Activated CD4-positive, alpha-beta T cell treated with anti-CD3 and anti-CD28 coated beads, Interleukin-10, Interleukin-2, amounts not matched to agents 100 ng/mL and 50 ng/mL, durations not matched to agents 16 hours and 8 hours (primary cell): ENCODE data around the gene ERVK3-1.
"Not testable (repeated sequence)": the region's sequence is repeated elsewhere in the genome, so short reads cannot be mapped to it uniquely, and the experiment has no call there.

Source experiments
- DNase-seq: peaks from one replicate; pipeline ENCODE4 v3.0.0-alpha.2; 2020

Gene ERVK3-1

DNA sequence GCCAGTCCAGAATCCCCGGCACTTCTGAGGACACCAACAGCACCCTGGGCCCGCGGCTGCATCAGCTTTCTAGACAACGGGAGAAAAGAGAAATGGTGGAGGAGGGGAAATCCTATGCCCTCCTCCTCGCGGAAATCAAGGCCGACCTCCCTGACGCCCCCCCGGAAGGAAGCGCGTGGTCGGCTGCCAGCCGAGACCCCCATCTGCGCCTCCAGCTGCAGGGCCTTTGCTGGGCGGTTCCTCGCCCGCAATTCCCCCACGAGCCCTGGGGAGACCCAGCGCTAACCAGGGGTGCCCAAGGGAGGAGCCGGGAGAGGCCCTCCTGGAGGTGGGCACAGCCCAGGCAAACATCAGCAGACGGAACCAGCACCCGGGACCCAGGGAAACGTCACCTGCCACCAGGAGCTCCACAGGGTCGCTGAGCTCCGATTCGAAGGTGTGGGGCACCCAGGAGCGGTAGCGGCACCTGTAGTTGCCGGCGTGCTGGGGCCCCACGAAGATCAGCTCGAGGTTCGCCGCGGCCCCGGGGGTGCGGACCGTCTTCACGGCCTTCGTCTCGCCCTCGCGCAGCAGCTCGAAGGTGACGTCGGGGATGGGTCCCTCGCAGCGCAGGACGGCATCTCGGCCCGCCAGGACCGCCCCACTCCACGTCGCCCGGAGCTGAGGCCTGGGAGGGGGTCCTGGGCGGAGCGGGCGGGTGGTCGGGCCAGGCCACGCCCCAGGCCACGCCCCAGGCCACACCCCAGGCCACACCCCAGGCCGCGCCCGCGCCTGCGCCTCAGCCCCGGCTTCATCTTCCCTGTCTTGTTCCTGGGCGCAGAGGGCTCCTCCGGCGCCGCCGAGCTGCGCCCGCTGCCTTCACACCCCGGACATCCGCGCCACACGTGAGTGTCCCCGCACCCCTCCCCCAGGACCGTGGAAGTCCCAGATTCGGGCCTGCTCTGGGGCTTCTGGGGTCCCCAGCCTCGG is 42.1 kb downstream of the ERVK3-1 start:
- peak; percentile 83 for DNase-seq

DNA sequence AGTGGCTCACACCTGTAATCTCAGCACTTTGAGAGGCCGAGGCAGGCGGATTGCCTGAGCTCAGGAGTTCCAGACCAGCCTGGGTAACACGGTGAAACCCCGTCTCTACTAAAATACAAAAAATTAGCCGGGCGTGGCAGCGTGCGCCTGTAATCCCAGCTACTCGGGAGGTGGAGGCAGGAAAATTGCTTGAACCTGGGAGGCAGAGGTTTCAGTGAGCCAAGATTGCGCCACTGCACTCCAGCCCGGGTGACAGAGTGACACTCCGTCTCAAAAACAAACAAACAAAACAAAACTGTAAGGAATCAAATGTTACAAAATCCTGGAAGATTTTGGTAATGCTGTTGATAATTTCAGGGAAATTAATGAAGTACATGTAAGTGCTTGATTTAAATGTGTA is 42.9 kb downstream of the ERVK3-1 start:
- not testable (repeated sequence) for DNase-seq

DNA sequence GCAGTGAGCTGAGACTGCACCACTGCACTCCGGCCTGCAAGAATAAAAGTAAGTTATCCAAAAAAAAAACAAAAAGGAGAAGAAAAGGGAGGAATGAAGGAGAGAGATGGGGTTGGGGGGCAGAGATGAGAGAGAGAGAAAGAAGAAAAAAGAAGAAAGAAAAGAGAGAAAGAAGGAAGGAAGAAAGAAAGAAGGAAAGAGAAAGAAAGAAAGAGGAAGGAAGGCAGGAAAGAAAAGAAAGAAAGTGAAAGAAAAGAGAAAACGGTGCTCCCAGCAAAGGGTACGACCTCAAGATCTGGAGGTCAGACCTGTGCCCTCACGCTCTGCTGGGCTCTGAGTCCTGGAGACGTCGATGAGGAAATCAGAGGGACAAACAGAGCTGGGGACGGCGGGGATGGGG is 44.4 kb downstream of the ERVK3-1 start:
- no peak for DNase-seq

DNA sequence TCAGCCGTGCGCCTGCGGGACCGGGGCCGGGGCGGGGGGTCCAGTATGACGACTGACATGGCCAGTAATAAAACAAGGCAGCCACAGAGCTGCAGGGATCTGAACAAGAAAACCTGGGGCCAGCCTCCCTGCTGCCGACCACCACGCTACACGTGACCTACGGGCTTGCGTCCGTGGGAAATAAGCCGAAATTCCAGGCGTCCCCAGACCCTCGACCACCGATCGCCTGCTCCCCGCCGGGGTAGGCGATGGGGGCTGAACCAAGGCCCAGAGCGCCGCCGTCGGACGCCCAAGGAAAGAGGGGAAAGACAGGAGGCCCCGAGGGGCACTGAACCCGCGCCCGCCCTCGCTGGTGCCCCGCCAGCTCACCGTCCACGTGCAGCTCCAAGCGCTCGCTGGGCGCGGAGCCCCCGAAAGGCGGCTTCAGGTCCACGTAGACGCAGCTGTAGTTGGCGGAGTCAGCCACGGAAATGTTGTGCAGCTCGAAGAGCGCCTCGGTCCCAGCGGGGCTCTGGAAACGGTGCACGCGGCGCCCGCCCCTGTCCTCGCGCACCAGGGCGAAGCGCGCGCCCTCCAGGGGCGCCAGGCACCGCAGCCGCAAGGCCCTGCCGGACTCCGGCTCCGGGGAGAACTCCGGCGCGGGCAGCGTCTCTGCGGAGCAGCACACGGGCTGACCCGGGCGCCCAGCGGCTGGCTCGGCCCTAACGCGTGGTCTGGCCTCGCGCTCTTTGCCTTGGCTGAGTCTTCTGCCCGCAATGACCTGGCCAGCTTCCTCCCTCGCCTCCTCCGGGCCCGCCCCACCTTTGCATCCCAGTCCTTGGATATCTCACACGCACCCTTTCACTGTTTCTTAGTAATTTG is 45.1 kb downstream of the ERVK3-1 start:
- DNase-seq = no peak

DNA sequence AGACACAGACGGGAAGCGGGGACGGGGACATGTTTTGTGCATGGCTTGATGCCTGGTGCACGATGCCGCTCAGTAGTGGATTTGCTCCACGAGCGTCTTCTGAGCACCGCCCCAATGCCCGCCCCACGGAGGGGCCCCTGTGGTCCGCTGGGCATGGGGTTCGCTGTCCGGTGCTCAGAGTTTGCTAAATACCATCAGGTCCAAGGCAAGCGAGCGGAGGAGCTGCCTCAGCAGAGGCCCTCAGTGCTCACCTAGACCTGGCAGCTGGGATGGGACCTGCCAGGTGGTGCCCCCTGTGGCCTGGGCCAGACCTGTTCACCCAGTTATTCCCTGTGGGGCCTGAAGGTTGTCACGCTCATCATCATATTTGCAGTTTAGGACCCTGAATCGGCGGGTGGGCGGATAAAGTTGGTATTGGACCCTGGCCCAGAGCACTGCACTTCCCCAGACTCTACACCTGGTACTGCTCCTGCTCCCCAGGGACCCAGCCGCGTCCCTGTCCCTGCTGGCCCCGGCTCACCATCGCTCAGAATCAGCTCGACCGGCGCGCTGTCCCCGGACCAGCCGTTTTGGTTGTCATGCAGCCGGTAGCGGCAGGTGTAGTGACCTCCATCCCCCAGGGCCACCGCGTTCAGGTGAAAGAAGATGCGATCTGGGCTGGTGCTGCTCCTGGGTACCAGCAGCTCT is 45.8 kb downstream of the ERVK3-1 start:
- no peak for DNase-seq

DNA sequence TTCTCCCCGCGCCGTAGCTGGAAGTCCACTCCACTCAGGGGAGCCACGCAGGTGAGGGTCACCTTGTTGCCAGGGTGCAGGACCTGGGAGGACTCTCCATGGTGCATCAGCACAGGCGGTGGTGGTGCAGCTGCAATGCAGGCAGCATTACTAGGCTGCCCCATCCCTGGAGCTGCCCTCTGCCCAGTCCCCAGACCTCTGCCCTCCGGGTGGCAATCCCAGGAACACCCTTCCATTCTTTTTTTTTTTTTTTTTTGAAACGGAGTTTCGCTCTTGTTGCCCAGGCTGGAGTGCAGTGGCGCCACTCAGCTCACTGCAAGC is 46.3 kb downstream of the ERVK3-1 start:
- no peak for DNase-seq

DNA sequence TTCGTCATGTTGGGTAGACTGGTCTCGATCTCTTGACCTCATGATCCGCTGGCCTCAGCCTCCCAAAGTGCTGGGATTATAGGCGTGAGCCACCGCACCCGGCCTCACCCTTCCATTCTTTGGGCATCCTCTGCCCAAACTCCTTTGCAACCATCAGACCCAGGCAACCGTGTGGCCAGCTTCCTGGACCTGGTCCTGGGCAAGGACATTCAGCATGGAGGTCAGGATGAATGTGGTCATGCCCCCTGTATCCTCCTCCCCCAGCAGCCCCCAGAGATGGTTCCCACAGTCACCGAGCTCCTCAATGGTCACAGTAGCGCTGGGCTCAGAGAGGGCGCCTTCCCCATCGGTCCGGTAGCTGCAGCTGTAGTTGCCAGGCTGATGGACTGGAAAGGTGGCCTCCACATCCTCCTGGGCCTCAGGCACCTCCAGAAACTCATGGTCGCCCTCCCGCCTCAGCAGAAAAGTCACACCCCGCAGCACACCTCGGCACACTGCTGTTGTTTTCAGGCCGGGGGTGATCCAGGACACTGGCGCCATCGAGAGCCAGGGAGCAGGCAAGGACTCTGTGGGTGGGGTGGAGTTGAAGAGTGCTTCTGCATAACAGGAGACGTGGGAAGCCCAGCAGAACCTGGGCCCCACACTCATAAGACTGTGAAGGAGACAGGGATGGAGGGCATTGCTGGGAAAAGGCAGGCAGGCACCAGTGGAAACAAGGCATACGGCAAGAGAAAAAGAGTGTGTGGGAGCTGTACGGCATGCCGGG is 47.0 kb downstream of the ERVK3-1 start:
- no peak for DNase-seq

DNA sequence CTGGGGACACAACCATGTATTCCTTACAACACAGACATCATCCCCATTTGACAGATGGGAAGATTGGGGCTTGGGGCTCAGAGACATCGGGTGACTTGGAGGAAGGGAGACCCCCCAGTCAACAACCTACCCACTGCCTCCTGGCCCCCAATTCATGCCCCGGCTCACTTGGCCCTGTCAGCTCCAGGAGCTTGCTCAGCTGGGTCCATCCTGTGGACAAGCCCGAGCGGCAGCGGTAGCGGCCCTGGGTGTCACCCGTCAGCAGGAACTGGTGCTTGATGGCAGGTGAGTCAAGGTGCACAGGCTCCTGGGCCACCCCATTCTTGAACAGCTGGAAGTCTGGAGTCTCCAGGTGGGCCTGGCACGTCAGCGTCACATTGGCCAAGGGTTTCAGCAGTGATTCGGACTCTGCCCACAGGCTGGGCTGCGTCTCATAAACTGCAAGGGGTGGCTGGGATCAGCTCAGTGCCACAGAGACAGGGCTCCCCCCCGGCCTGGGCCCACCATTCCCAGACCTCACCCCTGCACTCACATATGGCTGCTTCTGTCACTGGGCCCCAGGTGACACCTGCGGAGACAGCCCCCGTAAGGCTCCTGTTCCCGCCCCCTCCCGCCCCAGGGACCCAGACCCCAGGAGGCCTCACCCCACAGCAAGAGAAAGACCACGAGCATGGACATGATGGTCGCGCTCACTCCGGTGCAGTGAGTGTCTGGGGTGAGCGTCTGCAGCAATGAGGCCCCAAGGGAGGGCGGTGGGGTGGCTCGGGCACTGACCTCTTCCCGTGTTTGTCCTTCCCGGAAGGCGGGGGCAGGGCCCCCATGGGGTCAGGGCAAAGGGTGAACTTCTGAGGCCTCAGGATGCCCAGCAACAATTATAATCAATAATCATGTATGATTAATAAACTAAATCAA is 47.8 kb downstream of the ERVK3-1 start, which contains the start of gene A1BG:
TSS of gene A1BG (minus strand) at position 733 of the 912 bp plus-strand sequence. CDS start at position 678, 55 bp downstream.
- DNase-seq = no peak

DNA sequence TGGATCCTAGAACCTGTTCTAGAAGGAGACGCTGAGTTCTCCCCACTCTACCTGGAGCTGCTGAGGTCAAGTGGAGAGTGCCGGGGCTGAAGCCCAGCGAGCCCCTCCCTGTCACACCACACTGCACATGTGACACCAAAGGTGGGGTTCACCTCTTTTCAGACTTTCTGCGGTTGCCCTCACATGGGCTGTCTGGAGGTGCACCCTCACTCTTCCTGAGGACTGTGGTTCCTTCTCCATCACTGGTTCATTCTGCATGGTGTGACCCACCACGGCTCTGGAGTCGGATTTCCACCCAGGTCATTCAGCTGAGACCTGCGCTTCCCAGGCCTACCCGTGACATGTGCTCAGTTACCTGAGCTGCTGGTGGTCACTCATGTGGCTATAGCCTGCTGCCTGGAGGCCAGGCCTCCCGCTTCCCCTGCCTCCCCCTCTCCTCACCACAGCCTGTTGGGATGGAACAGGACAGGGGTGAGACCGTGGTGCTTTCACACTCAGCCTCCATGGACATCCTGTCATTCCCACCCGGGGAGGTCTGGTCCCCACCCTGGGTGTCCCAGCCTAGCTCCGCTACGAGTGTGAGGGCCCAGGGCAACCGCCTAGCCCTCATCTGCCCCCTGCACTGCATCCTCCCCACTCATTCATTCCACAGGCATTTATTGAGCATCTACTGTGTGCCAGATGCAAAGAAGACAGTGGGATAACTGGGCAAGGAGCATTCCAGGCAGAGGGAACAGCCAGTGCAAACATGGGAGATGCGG is 48.7 kb downstream of the ERVK3-1 start:
- DNase-seq = no peak

DNA sequence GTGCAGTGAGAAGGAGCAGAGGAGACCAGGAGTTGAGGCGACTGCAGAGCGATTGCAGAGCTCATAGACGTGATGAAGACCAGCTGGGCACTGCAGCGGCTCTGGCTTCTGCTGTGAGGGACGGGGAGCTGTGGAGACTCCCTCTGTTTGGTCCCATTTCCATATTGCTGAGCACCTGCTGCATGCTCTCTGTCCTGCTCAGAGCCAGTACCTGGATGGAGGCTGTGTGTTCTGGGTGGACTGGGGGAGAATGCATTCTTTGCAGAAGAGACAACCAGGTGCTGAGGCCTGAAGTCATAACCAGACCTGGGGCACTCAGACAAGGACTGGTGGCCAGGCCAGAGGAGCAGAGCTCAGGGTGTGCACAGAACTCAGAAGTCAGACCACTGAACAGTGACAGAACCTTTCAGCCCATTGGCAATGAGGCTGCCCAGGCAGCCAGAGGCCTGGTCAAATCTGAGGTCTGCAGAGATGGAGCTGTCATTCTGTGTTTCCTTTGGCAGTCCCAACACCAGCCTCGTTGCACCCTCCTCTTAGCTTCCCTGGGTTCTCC is 49.4 kb downstream of the ERVK3-1 start:
- no peak for DNase-seq

DNA sequence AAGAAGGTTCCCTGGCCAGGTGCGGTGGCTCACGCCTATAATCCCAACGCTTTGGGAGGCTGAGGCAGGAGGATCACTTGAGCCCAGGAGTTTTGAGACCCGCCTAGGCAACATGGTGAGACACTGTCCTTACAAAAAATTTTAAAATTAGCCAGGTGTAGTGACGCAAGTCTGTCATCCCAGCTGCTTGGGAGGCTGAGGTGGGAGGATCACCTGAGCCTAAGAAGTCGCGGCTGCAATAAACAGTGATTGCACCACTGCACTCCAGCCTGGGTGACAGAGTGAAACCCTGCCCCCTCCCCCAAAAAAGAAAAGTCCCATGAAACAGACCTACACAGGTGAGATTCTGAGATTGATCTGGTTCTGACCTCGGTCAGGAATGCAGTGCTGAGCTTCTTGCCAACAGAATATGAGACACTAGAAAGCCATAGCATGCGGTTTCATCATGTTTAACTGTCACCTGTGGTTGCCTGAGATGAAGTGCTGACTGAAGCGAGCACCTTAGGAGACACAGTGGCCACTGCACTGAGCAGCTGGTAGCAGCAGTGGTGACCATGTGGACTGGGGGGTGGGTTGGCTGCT is 50.1 kb downstream of the ERVK3-1 start:
- no peak for DNase-seq

DNA sequence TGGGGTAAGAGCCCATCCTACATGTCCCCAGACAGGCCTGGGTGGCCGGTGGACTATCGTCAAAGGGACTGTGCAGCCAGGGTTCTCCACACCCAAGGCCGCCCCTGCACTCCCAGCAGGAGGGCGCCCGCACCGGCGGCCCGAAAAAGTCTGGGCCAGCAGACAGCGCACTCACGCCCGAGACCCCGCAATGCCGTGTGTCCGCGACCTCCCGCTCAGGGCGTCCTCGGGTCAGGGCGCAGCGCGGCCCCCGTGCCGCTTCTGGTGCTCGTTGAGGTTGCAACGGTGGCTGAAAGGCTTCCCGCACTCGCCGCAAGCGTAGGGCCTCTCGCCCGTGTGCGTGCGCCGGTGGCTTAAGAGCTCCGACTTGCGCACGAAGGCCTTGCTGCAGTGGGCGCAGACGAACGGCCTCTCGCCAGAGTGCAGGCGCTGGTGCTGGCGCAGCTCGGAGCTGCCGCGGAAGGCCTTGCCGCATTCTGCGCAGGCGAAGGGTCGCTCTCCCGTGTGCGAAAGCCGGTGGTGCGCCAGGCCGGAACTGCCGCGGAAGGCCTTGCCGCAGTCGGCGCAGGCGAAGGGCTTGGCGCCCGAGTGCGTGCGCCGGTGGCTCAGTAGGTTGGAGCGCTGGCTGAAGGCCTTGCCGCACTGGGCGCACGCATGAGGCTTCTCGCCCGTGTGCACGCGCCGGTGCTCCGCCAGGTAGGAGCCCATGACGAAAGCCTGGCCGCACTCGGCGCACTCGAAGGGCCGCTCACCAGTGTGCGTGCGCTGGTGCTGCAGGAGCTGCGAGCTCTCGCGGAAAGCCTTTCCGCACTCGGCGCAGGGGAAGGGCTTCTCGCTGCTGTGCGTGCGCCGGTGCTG is 51.0 kb downstream of the ERVK3-1 start:
- DNase-seq = peak; percentile 47

DNA sequence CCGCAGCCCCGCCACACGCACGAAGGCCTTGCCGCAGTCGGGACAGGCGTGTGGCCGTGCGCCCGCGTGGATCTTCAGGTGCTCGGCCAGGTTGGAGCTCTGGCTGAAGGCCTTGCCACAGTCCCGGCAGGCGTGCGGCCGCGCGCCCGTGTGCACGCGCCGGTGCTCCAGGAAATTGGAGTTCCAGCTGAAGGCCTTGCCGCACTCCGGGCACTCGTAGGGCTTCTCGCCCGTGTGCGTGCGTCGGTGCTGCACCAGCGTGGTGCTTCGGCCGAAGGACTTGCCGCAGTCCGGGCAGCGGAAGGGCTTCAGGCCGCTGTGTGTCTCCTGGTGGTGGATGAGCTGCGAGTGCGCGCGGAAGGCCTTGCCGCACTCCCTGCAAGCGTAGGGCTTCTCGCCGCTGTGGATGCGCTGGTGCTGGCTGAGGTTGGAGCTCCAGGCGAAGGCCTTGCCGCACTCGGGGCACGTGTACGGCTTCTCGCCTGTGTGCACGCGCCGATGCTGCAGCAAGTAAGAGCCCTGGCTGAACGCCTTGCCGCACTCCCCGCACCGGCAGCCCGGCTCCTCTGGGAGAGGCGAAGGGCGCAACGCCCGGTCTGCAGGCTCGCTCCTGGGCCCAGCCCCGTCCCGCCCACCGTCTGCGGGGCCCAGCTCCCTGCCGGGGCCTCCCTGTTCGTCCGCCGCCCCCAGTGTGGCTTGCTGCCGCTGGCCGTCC is 51.7 kb downstream of the ERVK3-1 start:
- no peak for DNase-seq

DNA sequence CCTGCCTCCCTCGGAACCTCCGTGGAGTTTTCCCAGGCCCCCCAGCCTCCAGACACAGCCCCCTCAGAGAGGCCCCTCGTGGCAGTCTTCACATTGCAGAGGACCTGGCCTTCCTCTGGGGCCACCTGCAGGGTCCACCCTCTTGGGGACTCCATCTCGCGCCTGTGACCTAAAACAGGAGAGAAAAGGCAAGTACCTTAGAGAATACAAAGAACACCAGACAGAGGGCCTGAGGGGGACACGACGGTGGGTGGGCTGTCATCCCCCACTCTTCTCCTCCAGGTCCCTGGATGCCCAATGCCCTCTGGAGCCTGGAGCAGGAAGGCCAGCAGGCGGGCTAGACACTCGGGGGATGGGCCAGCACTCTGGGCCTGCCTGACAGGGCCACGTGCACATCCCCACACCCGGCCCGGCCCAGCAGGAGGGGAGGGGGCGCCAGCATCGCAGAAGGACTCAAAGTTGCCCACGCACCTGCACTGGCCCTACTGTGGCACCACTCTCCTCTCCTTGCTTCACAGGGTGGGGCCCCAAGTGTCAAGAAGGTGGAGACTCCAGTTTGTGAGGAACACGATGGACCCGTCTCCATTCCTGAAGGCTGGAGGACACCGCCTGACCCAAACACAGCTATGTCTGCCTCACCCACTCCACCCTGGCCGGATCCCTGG is 52.4 kb downstream of the ERVK3-1 start:
- no peak for DNase-seq

DNA sequence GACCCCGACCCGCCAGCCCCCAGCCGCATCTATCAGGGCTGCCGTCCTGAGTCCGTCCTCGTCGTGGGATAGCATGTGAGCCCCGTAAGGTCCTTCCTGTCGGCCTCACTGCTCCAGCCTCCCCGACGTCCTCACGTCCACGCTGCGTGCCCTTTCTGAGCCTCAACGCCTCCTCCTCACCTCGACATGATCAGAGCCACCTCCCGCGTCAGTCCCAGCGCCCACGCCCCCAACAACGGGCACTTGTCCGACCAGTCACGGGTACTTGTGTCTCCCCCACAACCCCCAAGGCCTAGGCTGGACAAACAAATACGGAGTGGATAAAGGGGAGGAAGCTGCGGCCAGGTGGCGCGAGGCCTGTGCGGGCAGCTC is 56.7 kb downstream of the ERVK3-1 start:
- peak; percentile 59 for DNase-seq

DNA sequence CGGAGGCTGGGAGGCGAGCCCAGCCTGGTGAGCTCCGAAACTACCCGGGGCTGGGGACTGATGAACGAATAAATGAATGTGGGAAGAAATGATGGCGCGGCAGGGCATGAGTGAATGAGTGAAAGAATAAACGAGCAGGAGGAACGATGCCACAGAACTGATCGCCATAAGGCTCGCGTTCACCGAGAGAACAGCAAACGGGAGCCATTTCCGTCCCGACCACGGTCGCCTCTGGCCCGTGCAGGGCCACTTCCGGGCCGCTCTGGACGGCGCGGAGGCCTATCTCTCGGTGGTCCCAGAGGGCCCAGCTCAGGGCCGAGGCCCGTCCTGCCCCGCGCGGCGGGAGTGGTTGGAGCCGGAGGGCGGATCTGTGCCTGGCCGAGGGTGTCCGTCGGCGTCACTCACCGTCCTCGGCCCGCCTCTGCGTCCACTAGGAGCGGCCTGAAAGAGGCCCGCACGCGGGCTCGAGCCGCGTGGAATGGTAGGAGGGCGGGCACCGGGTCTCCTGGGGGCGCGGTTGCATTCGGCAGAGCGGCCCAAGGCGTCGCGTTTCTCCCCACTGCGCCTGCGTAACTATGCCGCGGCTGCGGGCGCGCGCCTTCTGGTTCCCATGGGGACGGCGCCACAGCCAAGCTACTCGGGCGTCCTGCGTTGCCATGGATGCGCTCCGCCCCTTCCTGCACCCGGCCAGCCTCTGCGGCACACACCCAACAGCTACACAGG is 57.3 kb downstream of the ERVK3-1 start, which contains the start of gene ZNF497:
TSS of gene ZNF497 (minus strand) at position 480 of the 723 bp plus-strand sequence. CDS start 5,116 bp downstream, outside the sequence.
- DNase-seq = peak; percentile 98

DNA sequence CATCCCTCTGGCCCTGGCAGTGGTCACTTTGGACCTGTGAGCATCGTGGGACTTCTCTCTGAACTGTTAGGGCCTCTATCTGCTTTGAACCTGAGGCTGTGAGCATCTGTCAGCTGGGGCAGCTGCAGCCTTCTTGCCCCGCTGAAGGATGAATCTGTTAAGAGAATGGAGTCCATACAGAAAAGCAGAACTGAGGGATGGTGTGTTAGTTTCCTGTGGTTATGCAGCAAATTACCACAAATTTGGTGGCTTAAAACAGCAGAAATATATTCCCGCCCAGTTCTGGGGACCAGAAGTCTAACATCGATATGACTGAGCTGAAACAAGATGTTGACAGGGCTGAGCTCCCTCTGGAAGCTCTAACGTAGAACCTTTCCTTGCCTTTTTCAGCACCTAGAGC is 59.0 kb downstream of the ERVK3-1 start:
- DNase-seq = no peak
